Activated CD8-positive, alpha-beta memory T cell treated with anti-CD3 and anti-CD28 coated beads, Interleukin-2, amount 50 U/mL, for 48 hours (primary cell): ENCODE measurements around the gene C19orf38.
"Not testable (repeated sequence)": the region's sequence is repeated elsewhere in the genome, so short reads cannot be mapped to it uniquely, and the experiment has no call there.

ENCODE experiments used
- DNase-seq: peaks from one replicate; pipeline ENCODE4 v3.0.0-alpha.2; 2020

The C19orf38 gene

GRCh38 chr19:10852941-10853340 lies 4.7 kb downstream of the C19orf38 start:
- DNase-seq: no peak

- DNase-seq: no peak
Measured at GRCh38 chr19:10854350-10855089, 6.3 kb downstream of the C19orf38 start.

DNA sequence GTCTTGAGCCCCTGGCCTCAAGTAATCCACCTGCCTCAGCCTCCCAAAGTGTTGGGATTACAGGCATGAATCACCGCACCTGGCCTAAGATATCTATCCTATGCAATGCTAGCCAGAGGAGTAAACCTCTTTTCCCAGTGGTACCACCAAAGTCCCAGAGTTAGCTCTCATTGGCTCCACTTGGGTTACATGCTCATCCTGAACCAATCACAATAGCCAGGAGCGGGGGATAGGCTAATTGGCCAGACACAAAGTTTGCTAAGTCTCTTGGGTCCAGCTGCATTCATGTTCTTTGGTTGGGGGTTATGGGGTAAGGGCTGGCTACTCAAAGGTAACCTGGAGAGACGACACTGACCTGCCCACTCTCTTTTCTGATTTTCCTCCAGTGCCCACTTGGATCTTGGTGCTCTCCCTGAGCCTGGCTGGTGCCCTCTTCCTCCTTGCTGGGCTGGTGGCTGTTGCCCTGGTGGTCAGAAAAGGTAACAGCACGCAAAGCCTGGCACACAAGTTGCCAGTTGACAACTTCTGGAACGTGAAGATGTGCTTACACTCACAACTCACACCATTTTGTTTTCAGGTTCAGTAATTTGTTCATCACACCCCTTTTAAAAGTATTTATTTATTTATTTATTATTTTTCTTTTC lies 7.8 kb downstream of the C19orf38 start:
- peak; percentile 62 for DNase-seq

GRCh38 chr19:10856899-10857298 lies 8.7 kb downstream of the C19orf38 start:
- DNase-seq: not testable (repeated sequence)

GRCh38 chr19:10858204-10858828 lies 10.1 kb downstream of the C19orf38 start:
- DNase-seq: peak; percentile 84

DNA sequence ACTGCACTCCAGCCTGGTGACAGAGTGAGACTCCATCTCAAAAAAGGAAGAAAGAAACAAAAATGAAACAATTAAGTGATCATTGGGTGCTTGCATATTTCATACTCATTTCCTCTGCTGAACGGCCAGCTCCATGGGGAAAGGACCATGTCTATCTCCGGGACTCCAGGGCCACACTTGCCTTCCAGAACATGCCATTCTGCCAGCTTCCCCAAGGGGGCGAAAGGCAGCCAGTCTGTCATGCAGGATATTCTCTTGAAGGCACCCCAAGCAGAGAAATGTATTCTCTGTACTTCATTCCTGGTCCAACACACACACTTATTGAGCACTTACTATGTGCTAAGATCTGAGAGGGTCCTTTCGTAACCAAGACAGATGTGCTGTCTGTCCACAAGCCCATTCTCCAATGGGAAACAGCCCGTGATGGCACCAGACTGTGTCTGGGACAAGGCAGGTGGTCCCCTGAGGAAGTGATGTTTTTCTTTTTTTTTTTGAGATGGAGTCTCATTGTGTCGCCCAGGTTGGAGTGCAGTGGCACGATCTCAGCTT lies 13.0 kb downstream of the C19orf38 start:
- no peak for DNase-seq

- no peak for DNase-seq
Measured at GRCh38 chr19:10862561-10863106, 14.4 kb downstream of the C19orf38 start.

GRCh38 chr19:10863107-10863717 lies 15.0 kb downstream of the C19orf38 start:
- no peak for DNase-seq

DNA sequence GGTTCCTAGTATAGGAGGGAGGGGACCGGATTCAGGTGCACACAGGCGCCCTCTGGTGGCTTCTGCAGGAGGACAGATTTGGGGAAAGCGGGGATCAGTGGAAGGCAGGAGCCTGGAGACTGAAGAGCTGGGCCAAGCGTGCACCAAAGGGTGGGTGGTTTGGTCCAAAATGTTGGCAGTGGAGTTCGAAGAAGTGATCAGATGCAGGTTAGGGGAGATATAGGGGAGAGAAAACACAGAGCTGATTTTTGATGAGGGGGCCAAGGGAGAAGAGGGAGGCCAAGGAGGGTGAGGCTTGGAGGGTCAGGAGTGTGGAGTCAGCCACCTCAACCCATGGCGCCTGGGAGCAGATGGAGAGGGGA lies 16.3 kb downstream of the C19orf38 start:
- DNase-seq: peak; percentile 92

GRCh38 chr19:10866495-10866894 lies 18.3 kb downstream of the C19orf38 start:
- DNase-seq: no peak

- no peak for DNase-seq
Measured at GRCh38 chr19:10868872-10869547, 20.8 kb downstream of the C19orf38 start.

- DNase-seq: not testable (repeated sequence)
Measured at GRCh38 chr19:10869872-10870311, 21.7 kb downstream of the C19orf38 start.

- DNase-seq: no peak
Measured at GRCh38 chr19:10870501-10870954, 22.3 kb downstream of the C19orf38 start.

GRCh38 chr19:10870955-10871603 lies 22.9 kb downstream of the C19orf38 start, which contains the start of gene CARM1:
CARM1 (plus strand) TSS chr19:10871553; CDS start chr19:10871703, 150 bp downstream.
- DNase-seq: peak; percentile 99

- DNase-seq: peak; percentile 72
Measured at GRCh38 chr19:10871711-10872545, 23.7 kb downstream of the C19orf38 start.

DNA sequence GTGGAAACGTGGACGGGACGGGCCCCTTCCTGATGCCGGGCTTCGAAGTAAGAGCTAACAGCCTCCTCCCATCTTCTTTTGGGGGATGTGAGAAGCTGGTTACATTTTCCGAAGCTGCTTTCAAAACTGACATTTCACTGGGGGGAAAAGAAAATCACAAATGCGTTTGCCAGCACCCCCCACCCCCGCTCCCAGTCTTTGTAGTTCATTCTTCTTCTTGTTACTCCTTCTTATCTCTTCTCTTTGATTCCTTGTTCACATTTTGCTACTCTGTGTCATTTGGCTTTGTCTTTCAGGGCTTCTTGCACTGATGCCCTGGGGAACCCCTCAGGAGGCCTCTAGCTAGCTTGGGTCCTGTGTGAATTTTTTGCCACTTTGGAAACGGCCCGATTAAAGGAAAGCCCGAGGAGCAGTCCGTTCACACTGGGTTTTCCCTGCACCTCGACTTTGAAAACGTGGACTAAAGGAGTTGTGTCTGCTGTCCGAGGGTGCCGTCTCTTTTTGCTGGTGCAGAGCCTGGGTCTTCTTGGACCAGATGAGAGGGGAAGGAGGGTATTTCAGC lies 24.4 kb downstream of the C19orf38 start:
- no peak for DNase-seq

- no peak for DNase-seq
Measured at GRCh38 chr19:10874024-10874423, 25.8 kb downstream of the C19orf38 start.

DNA sequence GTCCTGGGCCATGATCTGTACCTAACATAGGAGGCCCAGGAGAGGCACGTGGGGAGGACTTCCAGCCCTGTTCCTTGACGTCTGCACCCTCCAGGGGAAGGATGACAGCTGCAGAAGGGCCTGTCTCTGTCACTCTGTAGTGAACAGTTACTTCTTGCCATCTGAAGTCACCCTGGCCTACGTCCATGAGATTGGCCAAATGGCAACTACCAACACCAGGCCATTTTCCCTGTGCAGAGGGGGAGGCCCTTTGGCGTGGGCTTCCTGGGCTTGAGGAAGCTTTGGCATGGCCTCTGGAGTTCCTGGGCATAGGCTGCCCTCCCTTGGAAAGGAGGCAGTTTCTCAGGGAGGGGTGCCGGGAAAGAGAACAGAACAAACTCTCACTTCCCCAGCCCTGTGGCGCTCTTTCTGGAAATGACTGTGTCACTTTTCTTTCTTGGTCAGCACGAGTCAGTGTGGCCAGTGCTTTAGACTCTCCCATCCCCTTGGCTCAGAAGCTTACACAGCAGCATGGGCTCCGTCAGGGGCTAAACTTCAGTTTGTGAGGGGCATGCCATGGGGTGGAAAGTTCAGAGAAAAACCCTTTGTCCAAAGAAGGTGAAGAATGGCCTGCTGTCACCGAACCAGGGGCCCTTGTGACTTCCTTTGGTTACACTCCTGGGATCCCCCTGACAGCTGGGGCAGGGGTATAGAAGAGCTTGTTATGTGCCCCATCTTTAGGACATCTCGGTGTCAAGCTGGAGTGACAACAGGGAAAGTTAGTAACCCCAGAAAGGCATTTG lies 28.4 kb downstream of the C19orf38 start:
- peak; percentile 57 for DNase-seq

- DNase-seq: not testable (repeated sequence)
Measured at GRCh38 chr19:10877608-10878007, 29.4 kb downstream of the C19orf38 start.
